ENCODE data around the gene CSNK1G2.

DNA sequence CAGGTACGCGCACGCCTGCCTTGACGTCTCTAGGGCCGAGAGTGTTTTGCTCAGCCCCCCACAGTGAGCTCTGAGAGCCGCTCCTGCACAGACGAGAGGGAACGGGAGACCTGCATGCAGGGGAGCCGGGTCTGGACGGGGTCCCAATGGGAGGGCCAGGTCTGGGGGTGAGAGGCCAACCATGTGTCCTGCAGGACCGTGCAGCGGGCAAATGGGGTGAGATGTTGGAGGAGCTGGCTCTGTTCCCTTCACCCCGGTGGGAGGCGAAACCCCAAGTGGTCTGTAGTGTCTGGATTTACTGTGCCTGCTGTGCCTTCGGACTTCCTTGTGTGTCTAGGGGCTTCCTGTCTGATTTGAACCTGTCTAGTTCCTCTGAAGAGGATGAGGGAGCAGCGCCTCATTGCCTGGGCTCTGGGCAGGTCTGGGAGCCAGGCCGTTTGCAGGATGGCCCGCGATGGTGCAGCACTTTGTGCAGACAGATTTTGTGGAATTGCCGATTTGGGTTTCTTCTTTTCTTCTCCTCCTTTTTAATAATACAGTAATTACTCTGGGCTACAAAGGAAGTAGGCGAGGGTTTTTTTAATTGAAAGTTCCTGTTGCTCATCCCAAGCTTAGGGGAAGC, 2.1 kb downstream of the CSNK1G2 start:
- no peak for TF ChIP-seq POLR2A (IDR thresholded peaks at IDR 0.05)
- TF ChIP-seq, protein P1, sequence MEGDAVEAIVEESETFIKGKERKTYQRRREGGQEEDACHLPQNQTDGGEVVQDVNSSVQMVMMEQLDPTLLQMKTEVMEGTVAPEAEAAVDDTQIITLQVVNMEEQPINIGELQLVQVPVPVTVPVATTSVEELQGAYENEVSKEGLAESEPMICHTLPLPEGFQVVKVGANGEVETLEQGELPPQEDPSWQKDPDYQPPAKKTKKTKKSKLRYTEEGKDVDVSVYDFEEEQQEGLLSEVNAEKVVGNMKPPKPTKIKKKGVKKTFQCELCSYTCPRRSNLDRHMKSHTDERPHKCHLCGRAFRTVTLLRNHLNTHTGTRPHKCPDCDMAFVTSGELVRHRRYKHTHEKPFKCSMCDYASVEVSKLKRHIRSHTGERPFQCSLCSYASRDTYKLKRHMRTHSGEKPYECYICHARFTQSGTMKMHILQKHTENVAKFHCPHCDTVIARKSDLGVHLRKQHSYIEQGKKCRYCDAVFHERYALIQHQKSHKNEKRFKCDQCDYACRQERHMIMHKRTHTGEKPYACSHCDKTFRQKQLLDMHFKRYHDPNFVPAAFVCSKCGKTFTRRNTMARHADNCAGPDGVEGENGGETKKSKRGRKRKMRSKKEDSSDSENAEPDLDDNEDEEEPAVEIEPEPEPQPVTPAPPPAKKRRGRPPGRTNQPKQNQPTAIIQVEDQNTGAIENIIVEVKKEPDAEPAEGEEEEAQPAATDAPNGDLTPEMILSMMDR (IDR thresholded peaks at IDR 0.05), result no peak
